Measurements from ENCODE around the gene DDX25. TPM values are rescaled to one million over a fixed set of nuclear protein-coding genes. Genes with fewer than 3 reads are reported as not detected.
A peak's percentile ranks its signal among the peaks of the same experiment; 100 is the strongest.

Gene DDX25
- total RNA-seq, 4 donors from 2014 or later = 0.17 to 0.42 TPM; not detected in 2

DNA sequence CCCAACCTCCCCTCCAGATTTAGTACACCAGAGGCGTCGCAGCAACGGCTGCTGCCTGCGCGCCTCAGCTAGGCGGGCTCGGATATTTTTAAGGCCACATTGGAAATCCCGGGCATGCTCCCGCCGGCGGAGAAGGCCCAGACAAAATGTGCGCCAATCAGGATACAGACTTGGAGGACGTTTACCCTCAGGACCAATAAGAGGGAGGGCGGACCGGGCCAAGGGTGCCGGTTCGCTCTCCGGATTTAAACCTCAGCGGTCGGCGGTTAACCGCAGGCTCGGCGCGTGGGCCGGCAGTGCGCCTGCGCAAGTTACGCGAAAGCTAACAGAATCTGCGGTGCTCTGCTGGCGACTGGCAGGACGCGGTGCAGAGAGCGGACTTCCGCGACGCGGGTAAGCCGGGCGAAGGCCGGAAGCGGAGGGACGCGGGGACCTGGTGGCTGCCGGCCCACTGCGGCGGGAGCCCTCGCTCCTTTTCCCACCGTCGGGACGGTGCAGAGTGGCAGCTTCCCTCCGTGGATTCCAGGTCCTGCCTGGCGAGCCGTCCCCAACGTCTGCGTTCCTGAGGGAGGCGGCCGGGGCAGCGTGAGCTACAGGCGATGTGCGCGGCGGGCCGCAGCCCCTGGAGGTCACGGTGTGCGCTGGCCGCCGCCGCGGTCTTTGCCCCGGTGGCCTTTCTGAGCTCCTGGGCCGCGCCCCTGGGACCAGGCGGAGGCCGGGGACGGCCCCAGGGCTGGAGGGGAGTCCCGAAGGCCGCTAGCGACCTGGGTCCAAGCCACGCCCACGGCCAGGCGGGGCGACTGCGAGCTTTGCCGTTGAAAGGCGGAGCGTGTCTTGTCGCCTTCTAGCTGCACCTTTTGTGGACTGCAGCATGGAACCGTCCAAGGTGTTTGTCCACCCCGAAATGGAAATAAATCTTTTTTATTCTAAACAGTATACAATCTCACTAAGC is 16.7 kb upstream of the DDX25 start, which contains the start of gene HYLS1:
Gene HYLS1, plus strand, starts transcription at position 296 of the 952 bp plus-strand sequence. CDS start 11,701 bp downstream, outside the sequence.
- intact Hi-C loops (cut with DNase I; ENCODE audit: low total_unique reads) = no loop called here
- TF ChIP-seq, protein P1, sequence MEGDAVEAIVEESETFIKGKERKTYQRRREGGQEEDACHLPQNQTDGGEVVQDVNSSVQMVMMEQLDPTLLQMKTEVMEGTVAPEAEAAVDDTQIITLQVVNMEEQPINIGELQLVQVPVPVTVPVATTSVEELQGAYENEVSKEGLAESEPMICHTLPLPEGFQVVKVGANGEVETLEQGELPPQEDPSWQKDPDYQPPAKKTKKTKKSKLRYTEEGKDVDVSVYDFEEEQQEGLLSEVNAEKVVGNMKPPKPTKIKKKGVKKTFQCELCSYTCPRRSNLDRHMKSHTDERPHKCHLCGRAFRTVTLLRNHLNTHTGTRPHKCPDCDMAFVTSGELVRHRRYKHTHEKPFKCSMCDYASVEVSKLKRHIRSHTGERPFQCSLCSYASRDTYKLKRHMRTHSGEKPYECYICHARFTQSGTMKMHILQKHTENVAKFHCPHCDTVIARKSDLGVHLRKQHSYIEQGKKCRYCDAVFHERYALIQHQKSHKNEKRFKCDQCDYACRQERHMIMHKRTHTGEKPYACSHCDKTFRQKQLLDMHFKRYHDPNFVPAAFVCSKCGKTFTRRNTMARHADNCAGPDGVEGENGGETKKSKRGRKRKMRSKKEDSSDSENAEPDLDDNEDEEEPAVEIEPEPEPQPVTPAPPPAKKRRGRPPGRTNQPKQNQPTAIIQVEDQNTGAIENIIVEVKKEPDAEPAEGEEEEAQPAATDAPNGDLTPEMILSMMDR (IDR thresholded peaks at IDR 0.05) = no peak
- TF ChIP-seq POLR2A (IDR thresholded peaks at IDR 0.05) = no peak
- WGBS, 2 donors = 0% methylated on average over 46 to 61 of the region's 91 CpGs
- DNase-seq (ENCODE audit: low spot score in 2 of 2) = peak; percentile 93 to 98
- peak within 1 kb of the TSS; percentile 73 for H3K4me3 ChIP-seq (ENCODE audit: low read depth, poor library complexity, severe bottlenecking)

DNA sequence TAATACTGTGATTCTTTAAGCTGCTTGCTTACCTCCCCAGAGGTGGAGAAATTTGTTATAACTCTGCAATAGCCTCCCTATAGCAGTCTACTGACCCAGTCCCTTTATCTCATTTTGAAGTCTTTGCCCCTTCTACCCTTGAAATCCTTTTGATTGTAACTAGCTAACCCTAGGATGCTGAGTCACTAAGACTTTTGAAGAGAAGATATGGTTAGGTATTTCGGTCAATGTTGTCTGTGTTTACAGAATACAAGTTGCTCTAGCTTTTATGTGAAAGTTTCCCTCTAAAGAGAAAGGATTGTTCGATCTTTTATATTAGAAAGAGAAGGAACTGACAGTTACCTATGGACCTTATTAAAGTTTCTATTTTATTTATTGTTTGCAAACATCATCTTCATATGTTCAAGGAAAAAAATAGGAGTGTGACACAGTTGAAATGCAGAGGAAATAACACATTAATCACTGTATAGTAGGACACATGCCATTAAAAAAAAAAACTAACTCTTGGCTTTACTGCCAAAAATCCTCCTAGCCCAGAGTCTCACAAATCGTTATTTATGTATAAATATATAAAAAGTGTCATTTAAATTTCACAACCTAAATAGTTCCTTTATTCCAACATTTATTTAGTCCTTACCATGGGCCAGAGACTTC is 13.7 kb upstream of the DDX25 start:
- no peak for DNase-seq (ENCODE audit: low spot score in 2 of 2)
- whole genome bisulfite sequencing, 2 donors = 73 to 76% methylated on average over 3 of the region's 3 CpGs
- TF ChIP-seq, protein P1 (IDR thresholded peaks at IDR 0.05) = no peak
- no peak for TF ChIP-seq POLR2A (IDR thresholded peaks at IDR 0.05)
- intact Hi-C loops (cut with DNase I; ENCODE audit: low total_unique reads) = no loop called here
- H3K4me3 ChIP-seq (ENCODE audit: low read depth, poor library complexity, severe bottlenecking) = no peak overlapping the region

DNA sequence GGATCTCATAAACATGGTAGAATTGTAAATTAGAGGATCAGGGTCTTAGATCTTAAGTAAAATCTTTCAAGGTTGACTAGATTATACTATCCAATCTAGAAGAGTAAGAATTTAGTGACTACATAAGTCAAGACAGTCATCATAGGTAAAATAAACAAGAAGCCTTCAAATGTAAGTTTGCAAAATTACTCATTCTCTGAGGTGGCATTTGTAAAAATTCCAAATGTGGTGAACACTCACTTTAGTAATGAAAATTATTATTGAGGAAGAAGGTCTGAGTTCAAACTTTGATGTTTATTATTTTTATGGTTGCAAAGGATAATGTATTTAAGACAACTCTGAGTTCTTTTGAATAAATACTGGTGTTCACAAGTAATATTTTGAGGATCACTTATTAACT is 12.2 kb upstream of the DDX25 start:
- intact Hi-C loops (cut with DNase I; ENCODE audit: low total_unique reads) = no loop called here
- TF ChIP-seq, protein P1 (IDR thresholded peaks at IDR 0.05) = no peak
- no peak for TF ChIP-seq POLR2A (IDR thresholded peaks at IDR 0.05)
- DNase-seq (ENCODE audit: low spot score in 2 of 2) = no peak
- no peak overlapping the region for H3K4me3 ChIP-seq (ENCODE audit: low read depth, poor library complexity, severe bottlenecking)

DNA sequence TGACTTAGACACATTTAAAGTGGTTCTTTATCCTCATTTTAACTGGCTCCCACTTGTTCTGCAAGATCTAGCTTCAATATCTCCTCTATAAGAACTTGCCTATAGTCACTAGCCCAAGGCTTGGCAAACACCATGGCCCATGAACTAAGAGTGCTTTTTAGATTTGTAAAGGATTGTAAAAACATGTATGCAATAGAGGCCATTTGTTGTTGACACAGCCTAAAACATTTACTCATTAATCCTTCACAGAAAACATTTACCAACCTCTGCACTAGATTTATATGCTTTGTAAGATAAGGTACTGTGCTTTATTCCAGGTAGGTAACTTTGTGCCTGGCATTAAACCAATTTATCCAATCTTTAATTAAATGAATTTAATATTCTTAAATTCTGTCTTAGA is 11.3 kb upstream of the DDX25 start:
- intact Hi-C loops (cut with DNase I; ENCODE audit: low total_unique reads) = no loop called here
- no peak for TF ChIP-seq POLR2A (IDR thresholded peaks at IDR 0.05)
- TF ChIP-seq, protein P1 (IDR thresholded peaks at IDR 0.05) = no peak
- DNase-seq (ENCODE audit: low spot score in 2 of 2) = no peak
- no peak overlapping the region for H3K4me3 ChIP-seq (ENCODE audit: low read depth, poor library complexity, severe bottlenecking)

DNA sequence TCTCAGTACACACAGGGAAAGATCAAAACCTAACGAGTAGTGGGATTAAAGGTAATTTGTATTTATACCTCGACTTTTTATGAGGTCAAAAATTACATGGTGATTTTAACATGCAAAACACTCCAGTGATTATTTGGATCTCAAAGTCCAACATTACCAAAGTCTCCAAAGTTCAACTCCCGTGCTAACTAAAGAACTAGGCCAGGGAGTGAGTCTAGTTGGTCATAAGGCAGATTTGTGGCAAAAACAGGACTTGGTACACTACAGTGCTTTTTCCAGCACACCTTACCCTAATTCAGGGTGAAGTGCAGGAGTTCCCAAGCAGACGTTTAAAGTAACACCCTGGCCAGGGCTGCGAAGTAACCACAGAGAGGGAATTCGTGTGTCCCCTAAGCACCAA is 2.4 kb upstream of the DDX25 start:
- intact Hi-C loops (cut with DNase I; ENCODE audit: low total_unique reads) = no loop called here
- TF ChIP-seq, protein P1 (IDR thresholded peaks at IDR 0.05) = no peak
- TF ChIP-seq POLR2A (IDR thresholded peaks at IDR 0.05) = no peak
- H3K4me3 ChIP-seq (ENCODE audit: low read depth, poor library complexity, severe bottlenecking) = no peak overlapping the region
- no peak for DNase-seq (ENCODE audit: low spot score in 2 of 2)
- 86 to 88% methylated on average over 6 of the region's 6 CpGs for WGBS, 2 donors

Measured in lower leg skin (tissue), 4 donors.